Measurements from ENCODE around the gene GSG1L.

Gene GSG1L

GRCh38 chr16:28064150-28064549, 636 bp upstream of the GSG1L start:
- TF ChIP-seq RAD21 (IDR thresholded peaks at IDR 0.05; ENCODE audit: low read depth) (no peak), USF1 (IDR thresholded peaks at IDR 0.05) (no peak), REST (IDR thresholded peaks at IDR 0.05; ENCODE audit: low read depth) (no peak), CEBPB (IDR thresholded peaks at IDR 0.05) (no peak), MAX (IDR thresholded peaks at IDR 0.05) (no peak), ZBTB7A (IDR thresholded peaks at IDR 0.05; ENCODE audit: low read depth) (no peak), EGR1 (IDR thresholded peaks at IDR 0.05) (no peak), TCF12 (IDR thresholded peaks at IDR 0.05; ENCODE audit: low read depth) (no peak), FOXM1 (IDR thresholded peaks at IDR 0.05; ENCODE audit: borderline replicate concordance, low read depth) (no peak), TEAD4 (IDR thresholded peaks at IDR 0.05) (no peak), CREB1 (IDR thresholded peaks at IDR 0.05; ENCODE audit: low read depth) (no peak), TAF1 (IDR thresholded peaks at IDR 0.05; ENCODE audit: low read depth) (no peak), NFIC (IDR thresholded peaks at IDR 0.05) (no peak)

GRCh38 chr16:28062847-28063521, 530 bp downstream of the GSG1L start:
- TF ChIP-seq TEAD4 (IDR thresholded peaks at IDR 0.05): no peak
- TF ChIP-seq ZBTB7A (IDR thresholded peaks at IDR 0.05; ENCODE audit: low read depth): no peak
- no peak for TF ChIP-seq RAD21 (IDR thresholded peaks at IDR 0.05; ENCODE audit: low read depth)
- TF ChIP-seq USF1 (IDR thresholded peaks at IDR 0.05): no peak
- TF ChIP-seq TCF12 (IDR thresholded peaks at IDR 0.05; ENCODE audit: low read depth): no peak
- no peak for TF ChIP-seq TAF1 (IDR thresholded peaks at IDR 0.05; ENCODE audit: low read depth)
- no peak for TF ChIP-seq CEBPB (IDR thresholded peaks at IDR 0.05)
- no peak for TF ChIP-seq EP300 (IDR thresholded peaks at IDR 0.05; ENCODE audit: borderline replicate concordance)
- TF ChIP-seq EGR1 (IDR thresholded peaks at IDR 0.05): no peak
- no peak for TF ChIP-seq FOXM1 (IDR thresholded peaks at IDR 0.05; ENCODE audit: borderline replicate concordance, low read depth)
- TF ChIP-seq CREB1 (IDR thresholded peaks at IDR 0.05; ENCODE audit: low read depth): no peak
- no peak for TF ChIP-seq REST (IDR thresholded peaks at IDR 0.05; ENCODE audit: low read depth)
- TF ChIP-seq NFIC (IDR thresholded peaks at IDR 0.05): no peak
- no peak for TF ChIP-seq YY1 (IDR thresholded peaks at IDR 0.05; ENCODE audit: low read depth)
- no peak for TF ChIP-seq MAX (IDR thresholded peaks at IDR 0.05)

- TF ChIP-seq EP300 (IDR thresholded peaks at IDR 0.05; ENCODE audit: borderline replicate concordance): no peak
- TF ChIP-seq TCF12 (IDR thresholded peaks at IDR 0.05; ENCODE audit: low read depth): no peak
- TF ChIP-seq USF1 (IDR thresholded peaks at IDR 0.05): no peak
- no peak for TF ChIP-seq EGR1 (IDR thresholded peaks at IDR 0.05)
- TF ChIP-seq NFIC (IDR thresholded peaks at IDR 0.05): no peak
- no peak for TF ChIP-seq ZBTB7A (IDR thresholded peaks at IDR 0.05; ENCODE audit: low read depth)
- TF ChIP-seq MAX (IDR thresholded peaks at IDR 0.05): no peak
- no peak for TF ChIP-seq YY1 (IDR thresholded peaks at IDR 0.05; ENCODE audit: low read depth)
- TF ChIP-seq FOXM1 (IDR thresholded peaks at IDR 0.05; ENCODE audit: borderline replicate concordance, low read depth): no peak
- TF ChIP-seq TEAD4 (IDR thresholded peaks at IDR 0.05): no peak
- no peak for TF ChIP-seq CEBPB (IDR thresholded peaks at IDR 0.05)
- no peak for TF ChIP-seq CREB1 (IDR thresholded peaks at IDR 0.05; ENCODE audit: low read depth)
These were observed 1.2 kb downstream of the GSG1L start for GRCh38 chr16:28062261-28062846.

GRCh38 chr16:28061352-28062101, 2.0 kb downstream of the GSG1L start:
- TF ChIP-seq TAF1 (IDR thresholded peaks at IDR 0.05; ENCODE audit: low read depth): no peak
- TF ChIP-seq USF1 (IDR thresholded peaks at IDR 0.05): no peak
- TF ChIP-seq CREB1 (IDR thresholded peaks at IDR 0.05; ENCODE audit: low read depth): no peak
- no peak for TF ChIP-seq EGR1 (IDR thresholded peaks at IDR 0.05)
- no peak for TF ChIP-seq FOXM1 (IDR thresholded peaks at IDR 0.05; ENCODE audit: borderline replicate concordance, low read depth)
- no peak for TF ChIP-seq TCF12 (IDR thresholded peaks at IDR 0.05; ENCODE audit: low read depth)
- TF ChIP-seq EP300 (IDR thresholded peaks at IDR 0.05; ENCODE audit: borderline replicate concordance): no peak
- no peak for TF ChIP-seq ZBTB7A (IDR thresholded peaks at IDR 0.05; ENCODE audit: low read depth)
- TF ChIP-seq RAD21 (IDR thresholded peaks at IDR 0.05; ENCODE audit: low read depth): no peak
- no peak for TF ChIP-seq YY1 (IDR thresholded peaks at IDR 0.05; ENCODE audit: low read depth)
